Activated T-cell treated with anti-CD3 and anti-CD28 coated beads for 4 hours (primary cell): ENCODE data around the gene PRMT5.

ENCODE experiments used
- DNase-seq: peaks from one replicate; pipeline ENCODE4 v3.0.0-alpha.2; 2020

Gene PRMT5

DNA sequence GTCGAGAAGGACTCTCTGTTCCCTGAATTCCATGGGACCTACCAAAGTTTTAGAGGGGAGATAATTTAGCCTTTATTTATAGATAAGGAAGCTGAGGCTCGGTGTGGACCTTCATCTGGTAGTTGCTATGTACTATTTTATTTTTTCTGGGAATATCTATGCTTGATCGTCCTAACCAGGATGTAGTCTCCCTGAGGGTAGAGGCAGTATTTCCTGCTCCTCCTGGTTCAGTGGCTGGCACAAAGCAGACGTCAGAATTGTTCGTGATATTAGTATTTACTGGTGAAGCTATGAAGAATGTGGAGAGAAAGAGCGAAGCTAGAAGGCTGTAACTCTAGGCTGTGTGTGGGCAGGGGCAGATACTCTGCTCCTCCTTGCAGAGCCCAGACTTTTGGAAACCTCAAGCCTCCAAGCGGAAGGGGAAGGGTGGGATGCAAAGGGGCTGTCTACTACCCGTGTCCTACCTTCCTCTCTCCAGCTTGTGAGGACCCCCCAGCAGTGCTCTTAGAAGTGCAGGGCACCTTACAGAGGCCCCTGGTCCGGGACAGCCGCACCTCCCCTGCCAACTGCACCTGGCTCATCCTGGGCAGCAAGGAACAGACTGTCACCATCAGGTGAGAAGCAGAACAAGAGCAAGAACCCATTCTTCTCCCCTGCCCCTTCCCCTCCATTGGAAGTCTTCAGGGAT lies 56.2 kb downstream of the PRMT5 start:
- no peak for DNase-seq

DNA sequence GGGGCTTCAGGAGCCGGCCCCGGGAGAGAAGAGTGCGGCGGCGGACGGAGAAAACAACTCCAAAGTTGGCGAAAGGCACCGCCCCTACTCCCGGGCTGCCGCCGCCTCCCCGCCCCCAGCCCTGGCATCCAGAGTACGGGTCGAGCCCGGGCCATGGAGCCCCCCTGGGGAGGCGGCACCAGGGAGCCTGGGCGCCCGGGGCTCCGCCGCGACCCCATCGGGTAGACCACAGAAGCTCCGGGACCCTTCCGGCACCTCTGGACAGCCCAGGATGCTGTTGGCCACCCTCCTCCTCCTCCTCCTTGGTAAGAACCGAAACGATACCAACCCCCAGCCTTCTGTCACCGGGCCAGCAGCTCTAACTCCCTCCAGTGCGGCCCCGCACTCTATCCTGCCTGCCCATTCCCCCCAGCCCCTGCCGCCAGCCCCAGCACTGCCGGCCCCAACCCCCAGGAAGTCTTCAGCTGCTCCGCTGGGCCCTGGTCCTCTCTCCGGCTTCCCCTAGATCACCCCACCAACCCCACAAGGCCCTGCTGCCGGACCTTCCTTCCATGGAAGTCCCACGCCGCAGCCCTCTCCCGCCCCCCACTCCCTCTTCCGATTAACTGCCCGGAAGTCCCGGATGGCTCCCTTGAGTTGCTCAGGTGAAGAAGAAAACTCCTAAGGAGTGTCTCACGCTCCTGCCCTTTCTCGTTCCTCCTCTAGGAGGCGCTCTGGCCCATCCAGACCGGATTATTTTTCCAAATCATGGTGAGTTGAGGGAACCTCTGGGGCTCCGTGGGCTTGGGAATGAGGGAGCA lies 56.9 kb downstream of the PRMT5 start:
- peak; percentile 66 for DNase-seq

DNA sequence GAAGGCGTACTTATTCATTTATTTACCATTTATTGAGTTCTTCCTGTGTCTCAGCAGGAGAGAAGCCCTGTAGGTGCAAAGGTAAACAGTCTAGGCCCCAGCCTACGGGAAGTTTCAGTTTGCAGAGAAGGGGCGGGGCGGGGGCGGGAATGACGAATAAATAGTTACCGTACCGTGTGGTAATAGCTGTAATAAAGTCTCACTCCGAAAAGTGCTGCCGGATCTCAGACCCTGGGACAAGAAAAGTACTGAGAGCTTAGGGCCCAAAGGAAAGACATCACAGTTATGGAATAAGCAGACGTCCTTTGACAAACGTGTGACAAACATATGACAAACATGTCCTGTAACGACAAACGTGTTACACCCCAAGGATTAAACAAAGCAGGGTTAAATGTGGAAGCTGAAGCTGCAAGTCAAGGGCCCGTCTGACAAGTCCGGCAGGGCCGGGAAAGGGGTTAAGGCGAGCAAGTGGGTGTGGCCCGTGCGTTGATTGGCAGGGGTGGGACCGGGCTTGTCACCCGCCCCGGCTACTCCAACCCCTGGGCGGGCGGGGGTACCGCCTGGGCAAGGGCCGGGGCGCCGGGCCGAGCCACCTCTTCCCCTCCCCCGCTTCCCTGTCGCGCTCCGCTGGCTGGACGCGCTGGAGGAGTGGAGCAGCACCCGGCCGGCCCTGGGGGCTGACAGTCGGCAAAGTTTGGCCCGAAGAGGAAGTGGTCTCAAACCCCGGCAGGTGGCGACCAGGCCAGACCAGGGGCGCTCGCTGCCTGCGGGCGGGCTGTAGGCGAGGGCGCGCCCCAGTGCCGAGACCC lies 57.7 kb downstream of the PRMT5 start, which contains the start of gene LRP10:
LRP10 (plus strand) TSS at position 517 of the 809 bp plus-strand sequence. CDS start 564 bp downstream, outside the sequence.
- DNase-seq, result peak; percentile 73

DNA sequence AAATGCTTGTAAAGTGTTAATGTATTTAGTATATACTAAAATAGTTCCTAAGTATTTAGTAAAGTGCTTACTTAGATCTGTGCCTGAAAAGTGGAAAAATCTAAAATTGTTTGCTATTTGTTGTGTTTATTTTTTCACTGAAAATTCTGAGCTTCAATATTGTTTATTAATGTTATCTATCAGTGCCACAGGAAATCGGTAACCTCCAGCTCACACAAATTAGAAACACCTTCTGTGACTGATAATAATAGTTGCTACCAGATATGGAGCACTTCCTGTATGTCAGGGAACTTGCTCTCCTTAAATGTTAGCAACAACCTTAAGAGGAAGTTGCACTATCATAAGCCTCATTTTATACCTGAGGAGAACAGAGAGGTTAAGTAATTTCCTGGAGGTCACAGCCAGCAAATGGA lies 58.4 kb downstream of the PRMT5 start:
- DNase-seq, result no peak
